GM11168 (cell line): ENCODE results near the gene LDHA.
"Not testable (repeated sequence)": the region's sequence is repeated elsewhere in the genome, so short reads cannot be mapped to it uniquely, and the experiment has no call there.

Experiments
- in situ Hi-C: fragments of 300-500 bp; cut with MboI; formaldehyde crosslinking; loops from one replicate; pipeline ENCODE4 v1.12.0; 2022; ENCODE audit warnings: low sequenced_read_pairs; ENCODE audit not compliant: unreplicated experiment

The LDHA gene

GRCh38 chr11:18393581-18394274, 635 bp upstream of the LDHA start:
- in situ Hi-C loops, result no loop called here

- in situ Hi-C loops, result no loop called here
Measured at GRCh38 chr11:18394928-18395734, 768 bp downstream of the LDHA start.

- in situ Hi-C loops, result no loop called here
Measured at GRCh38 chr11:18395735-18396504, 1.6 kb downstream of the LDHA start.

- in situ Hi-C loops, result no loop called here
Measured at GRCh38 chr11:18397921-18398320, 3.6 kb downstream of the LDHA start.

GRCh38 chr11:18401077-18401476, 6.7 kb downstream of the LDHA start:
- in situ Hi-C loops, result not testable (repeated sequence)

- in situ Hi-C loops, result no loop called here
Measured at GRCh38 chr11:18404062-18404461, 9.7 kb downstream of the LDHA start.

GRCh38 chr11:18407400-18407799, 13.0 kb downstream of the LDHA start:
- in situ Hi-C loops, result not testable (repeated sequence)

GRCh38 chr11:18408558-18409291, 14.4 kb downstream of the LDHA start:
- in situ Hi-C loops, result no loop called here

GRCh38 chr11:18416459-18416858, 22.1 kb downstream of the LDHA start:
- in situ Hi-C loops, result no loop called here

- in situ Hi-C loops, result no loop called here
Measured at GRCh38 chr11:18419040-18419439, 24.7 kb downstream of the LDHA start.

- in situ Hi-C loops, result no loop called here
Measured at GRCh38 chr11:18420067-18420466, 25.7 kb downstream of the LDHA start.

- in situ Hi-C loops, result no loop called here
Measured at GRCh38 chr11:18427240-18427639, 32.9 kb downstream of the LDHA start.

GRCh38 chr11:18429332-18429731, 35.0 kb downstream of the LDHA start:
- in situ Hi-C loops, result no loop called here

GRCh38 chr11:18438691-18439090, 44.3 kb downstream of the LDHA start:
- in situ Hi-C loops, result no loop called here

- in situ Hi-C loops, result no loop called here
Measured at GRCh38 chr11:18449251-18449650, 54.9 kb downstream of the LDHA start.

GRCh38 chr11:18452927-18453326, 58.6 kb downstream of the LDHA start:
- in situ Hi-C loops, result no loop called here

- in situ Hi-C loops, result no loop called here
Measured at GRCh38 chr11:18455686-18456372, 61.5 kb downstream of the LDHA start, which contains the start of gene LDHAL6A. Gene LDHAL6A (plus strand): TSS chr11:18455856. CDS start chr11:18456681, 825 bp downstream.

- in situ Hi-C loops, result no loop called here
Measured at GRCh38 chr11:18457450-18457849, 63.1 kb downstream of the LDHA start.
